ENCODE data around the gene RPL29.

RPL29 gene

GRCh38 chr3:51985063-51985462, 10.6 kb downstream of the RPL29 start:
- ChIA-PET CTCF (interaction anchor here (1.2 to 5.6 kb wide), 3 partner anchors 8 to 21 kb away, joined by 3 to 52 read pairs (median 4); partner anchors contain the start of genes ABHD14A and RPL29), POLR2A (no interaction called here)
- Histone ChIP-seq H3K27me3 (replicated peaks in 2 of 5; ENCODE audit: control insufficient read depth in 4 of 5, insufficient read depth in 5 of 5, low read length in 4 of 5) (no peaks in the 10 kb centered on the region), H3K36me3 (ENCODE audit: control insufficient read depth in 4 of 4, insufficient read depth in 4 of 4, low read length in 3 of 4) (peaks cover 0 to 5% (median 4%) of the 10 kb centered on the region in 4 experiments), H3K9me3 (ENCODE audit: control extremely low read depth in 1 of 5, control insufficient read depth in 4 of 5, insufficient read depth in 2 of 5, low read depth in 1 of 5, low read length in 4 of 5) (no peaks in the 10 kb centered on the region), H3K4me3 (ENCODE audit: control insufficient read depth in 1 of 7, extremely low read depth in 1 of 7, insufficient read depth in 4 of 7, low read depth in 2 of 7, low read length in 6 of 7) (no peak overlapping the region), H3K27ac (ENCODE audit: insufficient read depth in 1 of 2, low read depth in 1 of 2, low read length in 2 of 2, poor library complexity in 1 of 2, severe bottlenecking in 2 of 2) (no peak overlapping the region), H3K4me1 (ENCODE audit: control extremely low read depth in 1 of 4, control insufficient read depth in 4 of 4, insufficient read depth in 4 of 4, low read length in 3 of 4) (peaks cover 4 to 27% (median 23%) of the 10 kb centered on the region in 4 experiments)
- no peak for DNase-seq
- 89% methylated on average over 4 of the region's 6 CpGs for WGBS (ENCODE audit: insufficient coverage)

- Histone ChIP-seq H3K4me3 (ENCODE audit: control insufficient read depth in 1 of 7, extremely low read depth in 1 of 7, insufficient read depth in 4 of 7, low read depth in 2 of 7, low read length in 6 of 7) (no peak overlapping the region), H3K4me1 (ENCODE audit: control extremely low read depth in 1 of 4, control insufficient read depth in 4 of 4, insufficient read depth in 4 of 4, low read length in 3 of 4) (peaks cover 4 to 27% (median 23%) of the 10 kb centered on the region in 4 experiments), H3K36me3 (ENCODE audit: control insufficient read depth in 4 of 4, insufficient read depth in 4 of 4, low read length in 3 of 4) (peaks cover 0 to 5% (median 4%) of the 10 kb centered on the region in 4 experiments), H3K27ac (ENCODE audit: insufficient read depth in 1 of 2, low read depth in 1 of 2, low read length in 2 of 2, poor library complexity in 1 of 2, severe bottlenecking in 2 of 2) (peak overlapping the region in 1 of 2 experiments; percentile 79), H3K9me3 (ENCODE audit: control extremely low read depth in 1 of 5, control insufficient read depth in 4 of 5, insufficient read depth in 2 of 5, low read depth in 1 of 5, low read length in 4 of 5) (no peaks in the 10 kb centered on the region), H3K27me3 (replicated peaks in 2 of 5; ENCODE audit: control insufficient read depth in 4 of 5, insufficient read depth in 5 of 5, low read length in 4 of 5) (no peaks in the 10 kb centered on the region)
- CTCF ChIA-PET = interaction anchor here (1.2 to 5.6 kb wide), 4 partner anchors 9 to 20 kb away, joined by 3 to 52 read pairs (median 4); partner anchors contain the start of genes ABHD14A and RPL29
- POLR2A ChIA-PET = interaction anchor here (1.0 kb wide), 1 partner anchor 11 kb away, joined by 3 read pairs; the partner anchor contains the start of gene RPL29
- DNase-seq = no peak
Measured at GRCh38 chr3:51984269-51984647, 11.4 kb downstream of the RPL29 start.

- H3K4me1 ChIP-seq (ENCODE audit: control extremely low read depth in 1 of 4, control insufficient read depth in 4 of 4, insufficient read depth in 4 of 4, low read length in 3 of 4) = peaks cover 4 to 27% (median 23%) of the 10 kb centered on the region in 4 experiments
- peak overlapping the region; percentile 59 to 82 (median 71) for H3K4me3 ChIP-seq (ENCODE audit: control insufficient read depth in 1 of 7, extremely low read depth in 1 of 7, insufficient read depth in 4 of 7, low read depth in 2 of 7, low read length in 6 of 7)
- no peak for DNase-seq
- H3K27me3 ChIP-seq (replicated peaks in 2 of 5; ENCODE audit: control insufficient read depth in 4 of 5, insufficient read depth in 5 of 5, low read length in 4 of 5) = no peaks in the 10 kb centered on the region
- WGBS (ENCODE audit: insufficient coverage) = 93% methylated on average over 18 of the region's 22 CpGs
- H3K36me3 ChIP-seq (ENCODE audit: control insufficient read depth in 4 of 4, insufficient read depth in 4 of 4, low read length in 3 of 4) = peaks cover 0 to 7% (median 4%) of the 10 kb centered on the region in 4 experiments
- H3K9me3 ChIP-seq (ENCODE audit: control extremely low read depth in 1 of 5, control insufficient read depth in 4 of 5, insufficient read depth in 2 of 5, low read depth in 1 of 5, low read length in 4 of 5) = no peaks in the 10 kb centered on the region
- ChIA-PET POLR2A (interaction anchor here (0.6 to 1.0 kb wide), 2 partner anchors 12 to 16 kb away, joined by 3 read pairs; partner anchors contain the start of gene RPL29), CTCF (interaction anchor here (1.2 to 5.6 kb wide), 7 partner anchors 9 to 71 kb away, joined by 3 to 52 read pairs (median 4); partner anchors contain the start of genes ABHD14A, ABHD14B, PARP3 and RPL29)
- peak overlapping the region; percentile 54 to 79 for H3K27ac ChIP-seq (ENCODE audit: insufficient read depth in 1 of 2, low read depth in 1 of 2, low read length in 2 of 2, poor library complexity in 1 of 2, severe bottlenecking in 2 of 2)
Measured at GRCh38 chr3:51983578-51984268, 12.0 kb downstream of the RPL29 start.

GRCh38 chr3:51982838-51983577, 12.7 kb downstream of the RPL29 start, which contains the start of gene ACY1:
Gene ACY1, plus strand, starts transcription at chr3:51983535. Its CDS starts 530 bp downstream, at chr3:51984065.
- POLR2A ChIA-PET = interaction anchor here (0.6 to 1.0 kb wide), 4 partner anchors 9 to 15 kb away, joined by 3 to 5 read pairs (median 4); partner anchors contain the start of genes ABHD14B and RPL29
- CTCF ChIA-PET = interaction anchor here (0.7 to 5.6 kb wide), 12 partner anchors 9 to 160 kb away, joined by 3 to 52 read pairs (median 4); partner anchors contain the start of genes ABHD14B, GPR62, PARP3 and RPL29
- no peaks in the 10 kb centered on the region for H3K9me3 ChIP-seq (ENCODE audit: control extremely low read depth in 1 of 5, control insufficient read depth in 4 of 5, insufficient read depth in 2 of 5, low read depth in 1 of 5, low read length in 4 of 5)
- DNase-seq = peak; percentile 70 to 86 (median 80)
- peaks cover 0 to 8% (median 4%) of the 10 kb centered on the region in 4 experiments for H3K36me3 ChIP-seq (ENCODE audit: control insufficient read depth in 4 of 4, insufficient read depth in 4 of 4, low read length in 3 of 4)
- H3K4me1 ChIP-seq (ENCODE audit: control extremely low read depth in 1 of 4, control insufficient read depth in 4 of 4, insufficient read depth in 4 of 4, low read length in 3 of 4) = peaks cover 4 to 27% (median 23%) of the 10 kb centered on the region in 4 experiments
- no peaks in the 10 kb centered on the region for H3K27me3 ChIP-seq (replicated peaks in 2 of 5; ENCODE audit: control insufficient read depth in 4 of 5, insufficient read depth in 5 of 5, low read length in 4 of 5)
- 0% methylated on average over 47 of the region's 68 CpGs for WGBS (ENCODE audit: insufficient coverage)
- H3K4me3 ChIP-seq (ENCODE audit: control insufficient read depth in 1 of 7, extremely low read depth in 1 of 7, insufficient read depth in 4 of 7, low read depth in 2 of 7, low read length in 6 of 7) = peak within 1 kb of the TSS; percentile 59 to 82 (median 71)
- peak within 1 kb of the TSS; percentile 54 to 79 for H3K27ac ChIP-seq (ENCODE audit: insufficient read depth in 1 of 2, low read depth in 1 of 2, low read length in 2 of 2, poor library complexity in 1 of 2, severe bottlenecking in 2 of 2)

- DNase-seq = peak; percentile 45 to 64 (median 48)
- ChIA-PET POLR2A (interaction anchor here (0.6 to 0.8 kb wide), 2 partner anchors 8 to 9 kb away, joined by 4 to 5 read pairs; partner anchors contain the start of gene ABHD14B), CTCF (interaction anchor here (0.7 to 5.6 kb wide), 11 partner anchors 9 to 161 kb away, joined by 3 to 52 read pairs (median 4); partner anchors contain the start of genes ABHD14B, GPR62, PARP3 and RPL29)
- H3K36me3 ChIP-seq (ENCODE audit: control insufficient read depth in 4 of 4, insufficient read depth in 4 of 4, low read length in 3 of 4) = peaks cover 0 to 11% (median 4%) of the 10 kb centered on the region in 4 experiments
- peak overlapping the region; percentile 59 to 82 (median 71) for H3K4me3 ChIP-seq (ENCODE audit: control insufficient read depth in 1 of 7, extremely low read depth in 1 of 7, insufficient read depth in 4 of 7, low read depth in 2 of 7, low read length in 6 of 7)
- H3K9me3 ChIP-seq (ENCODE audit: control extremely low read depth in 1 of 5, control insufficient read depth in 4 of 5, insufficient read depth in 2 of 5, low read depth in 1 of 5, low read length in 4 of 5) = no peaks in the 10 kb centered on the region
- H3K4me1 ChIP-seq (ENCODE audit: control extremely low read depth in 1 of 4, control insufficient read depth in 4 of 4, insufficient read depth in 4 of 4, low read length in 3 of 4) = peaks cover 4 to 31% (median 23%) of the 10 kb centered on the region in 4 experiments
- H3K27ac ChIP-seq (ENCODE audit: insufficient read depth in 1 of 2, low read depth in 1 of 2, low read length in 2 of 2, poor library complexity in 1 of 2, severe bottlenecking in 2 of 2) = peak overlapping the region in 1 of 2 experiments; percentile 79
- no peaks in the 10 kb centered on the region for H3K27me3 ChIP-seq (replicated peaks in 2 of 5; ENCODE audit: control insufficient read depth in 4 of 5, insufficient read depth in 5 of 5, low read length in 4 of 5)
- WGBS (ENCODE audit: insufficient coverage) = 3% methylated on average over 4 of the region's 4 CpGs
Measured at GRCh38 chr3:51982352-51982837, 13.3 kb downstream of the RPL29 start.

GRCh38 chr3:51980253-51980652, 15.4 kb downstream of the RPL29 start:
- Histone ChIP-seq H3K27ac (ENCODE audit: insufficient read depth in 1 of 2, low read depth in 1 of 2, low read length in 2 of 2, poor library complexity in 1 of 2, severe bottlenecking in 2 of 2) (peak overlapping the region in 1 of 2 experiments; percentile 37), H3K9me3 (ENCODE audit: control extremely low read depth in 1 of 5, control insufficient read depth in 4 of 5, insufficient read depth in 2 of 5, low read depth in 1 of 5, low read length in 4 of 5) (no peaks in the 10 kb centered on the region), H3K36me3 (ENCODE audit: control insufficient read depth in 4 of 4, insufficient read depth in 4 of 4, low read length in 3 of 4) (peaks cover 0 to 11% (median 2%) of the 10 kb centered on the region in 4 experiments), H3K27me3 (replicated peaks in 2 of 5; ENCODE audit: control insufficient read depth in 4 of 5, insufficient read depth in 5 of 5, low read length in 4 of 5) (no peaks in the 10 kb centered on the region), H3K4me1 (ENCODE audit: control extremely low read depth in 1 of 4, control insufficient read depth in 4 of 4, insufficient read depth in 4 of 4, low read length in 3 of 4) (peaks cover 7 to 50% (median 32%) of the 10 kb centered on the region in 4 experiments), H3K4me3 (ENCODE audit: control insufficient read depth in 1 of 7, extremely low read depth in 1 of 7, insufficient read depth in 4 of 7, low read depth in 2 of 7, low read length in 6 of 7) (no peak overlapping the region)
- ChIA-PET CTCF (interaction anchor here (1.1 to 5.6 kb wide), 3 partner anchors 10 to 39 kb away, joined by 3 to 52 read pairs (median 4); partner anchors contain the start of genes RPL29 and RRP9), POLR2A (no interaction called here)
- WGBS (ENCODE audit: insufficient coverage) = 97% methylated on average over 7 of the region's 10 CpGs
- DNase-seq = no peak
